EH (cell line): ENCODE measurements around the gene TOMM20.
"Not testable (repeated sequence)": the region's sequence is repeated elsewhere in the genome, so short reads cannot be mapped to it uniquely, and the experiment has no call there.

Experiments
- DNase-seq: peaks from one replicate; pipeline ENCODE4 v3.0.0-alpha.2; 2015; ENCODE audit warnings: low read depth

TOMM20 gene

DNA sequence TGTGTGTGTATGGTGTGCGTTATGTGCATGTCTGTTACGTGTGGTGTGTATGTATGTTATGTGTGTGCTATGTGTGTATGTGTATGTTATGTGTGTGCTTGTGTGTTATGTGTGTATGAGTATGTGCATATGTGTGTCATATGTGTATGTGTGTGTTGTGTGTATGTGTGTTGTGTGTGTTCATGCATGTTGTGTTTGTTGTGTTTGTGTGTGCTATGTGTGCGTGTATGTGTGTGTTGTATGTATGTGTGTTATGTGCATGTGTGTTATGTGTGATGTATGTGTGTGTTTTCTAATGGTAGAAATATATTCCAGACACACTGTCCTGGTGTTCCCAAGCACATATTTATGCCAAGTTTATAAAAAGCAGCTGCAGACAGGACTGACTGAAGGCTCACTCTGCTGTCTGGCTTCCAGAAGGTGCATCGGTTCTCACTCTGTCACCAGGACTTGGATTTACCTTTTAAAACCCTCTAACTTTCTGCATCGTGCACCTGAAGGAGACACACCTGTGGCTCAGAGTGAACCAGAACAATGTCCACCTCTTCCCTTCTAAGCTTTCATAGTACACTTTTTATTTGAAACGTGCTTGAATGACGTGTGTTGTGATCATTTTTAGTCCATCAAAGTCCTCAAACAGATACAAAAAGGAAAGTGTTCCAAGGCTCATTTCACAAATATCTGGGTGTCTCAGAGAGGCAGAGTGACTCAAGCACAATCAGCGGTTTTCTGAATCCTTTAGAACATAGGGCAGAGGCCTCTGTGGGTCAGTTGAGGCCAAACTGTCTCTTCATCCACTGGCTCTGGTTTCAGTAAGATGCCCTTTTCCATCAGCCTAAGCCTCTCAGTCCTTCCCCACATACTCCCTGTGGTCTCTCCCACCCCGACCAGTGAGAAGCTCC lies 49.9 kb downstream of the TOMM20 start:
- peak; percentile 38 for DNase-seq

- no peak for DNase-seq
Observed at GRCh38 chr1:235077571-235078479, 50.8 kb downstream of the TOMM20 start.

GRCh38 chr1:235077163-235077540 lies 51.5 kb downstream of the TOMM20 start:
- DNase-seq: no peak

GRCh38 chr1:235076504-235077162 lies 52.0 kb downstream of the TOMM20 start:
- no peak for DNase-seq

DNA sequence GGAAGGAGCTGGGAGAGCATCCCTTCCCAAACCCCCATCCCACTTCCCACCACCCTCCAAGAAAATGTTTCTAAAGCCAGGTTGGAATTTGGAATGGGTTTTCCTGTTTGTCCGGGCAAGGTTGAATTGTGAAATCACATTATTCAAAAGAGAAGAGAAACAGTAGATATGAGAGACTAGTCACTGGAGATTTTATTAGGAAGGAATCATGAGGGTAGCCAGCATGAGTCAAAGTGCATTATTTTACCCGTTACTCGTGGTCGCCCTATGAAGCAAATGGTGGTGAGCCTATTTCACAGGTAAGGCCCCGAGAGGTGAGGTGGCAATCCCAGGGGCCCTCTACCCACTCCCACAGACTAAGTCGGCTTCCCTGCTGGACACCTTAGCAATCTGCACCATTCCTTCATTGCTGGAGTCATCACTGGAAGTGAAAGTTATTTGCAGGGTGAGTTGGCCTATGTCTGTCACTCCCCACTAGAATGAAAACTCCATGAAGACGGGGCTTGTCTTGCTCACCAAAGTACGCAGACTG lies 52.8 kb downstream of the TOMM20 start:
- DNase-seq: peak; percentile 62

- peak; percentile 94 for DNase-seq
Observed at GRCh38 chr1:235075048-235075776, 53.4 kb downstream of the TOMM20 start.

DNA sequence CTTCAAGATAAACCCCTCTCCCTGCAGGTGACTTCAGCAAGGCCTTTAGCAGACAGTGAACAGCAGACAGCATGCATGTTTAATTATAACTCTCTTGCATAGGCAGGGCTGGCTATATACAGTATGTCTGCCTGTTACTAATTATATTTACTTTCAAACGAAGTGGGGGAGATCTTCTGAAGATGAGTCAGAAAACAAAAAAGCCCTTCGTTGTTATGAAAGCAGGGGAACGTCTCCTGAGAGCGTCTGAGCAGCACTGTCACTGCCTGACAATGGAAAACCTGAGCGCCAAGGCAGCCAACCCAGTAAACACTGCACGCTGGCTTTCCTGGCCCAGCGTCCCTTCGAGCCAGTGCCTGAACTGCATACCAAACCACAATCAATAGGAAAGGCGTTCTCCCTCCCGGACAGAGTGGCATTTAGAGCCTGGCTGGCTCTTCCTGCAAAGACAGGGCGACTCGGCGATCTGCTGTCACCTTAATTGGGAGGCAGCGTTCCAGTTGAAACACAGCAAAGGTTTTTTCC lies 54.1 kb downstream of the TOMM20 start:
- DNase-seq: peak; percentile 92

- DNase-seq: no peak
Observed at GRCh38 chr1:235073968-235074522, 54.6 kb downstream of the TOMM20 start.

DNA sequence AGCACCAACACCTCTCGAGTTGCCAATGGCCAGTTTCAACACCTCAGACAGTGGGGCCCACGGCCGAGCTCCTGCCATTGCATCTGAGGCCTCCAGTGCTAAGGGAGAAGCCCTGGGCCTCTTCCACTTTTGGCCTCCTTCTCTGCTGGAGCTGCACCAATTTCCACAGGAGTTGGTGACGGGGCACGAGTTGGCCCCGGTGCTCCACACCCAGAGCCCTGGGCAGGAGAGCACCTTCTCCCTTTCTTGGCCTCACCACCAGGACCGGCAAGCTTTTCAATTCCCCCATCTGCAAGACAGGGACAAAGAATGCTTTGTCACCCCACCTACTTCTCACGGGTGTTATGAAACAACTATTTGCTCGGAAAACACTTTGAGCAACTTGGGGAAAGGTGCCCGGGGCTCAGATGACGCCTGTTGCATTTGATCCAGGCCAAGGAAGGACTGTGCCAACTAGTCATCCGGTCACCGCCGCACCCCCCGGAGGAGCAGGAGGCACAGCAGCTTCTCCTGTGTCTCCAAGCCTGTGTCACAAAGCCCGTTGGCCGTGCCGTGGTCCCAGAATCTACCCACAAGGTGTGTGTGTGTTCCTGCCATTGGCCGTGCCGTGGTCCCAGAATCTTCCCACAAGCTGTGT lies 55.2 kb downstream of the TOMM20 start:
- DNase-seq: no peak

GRCh38 chr1:235072577-235072976 lies 56.1 kb downstream of the TOMM20 start:
- not testable (repeated sequence) for DNase-seq

DNA sequence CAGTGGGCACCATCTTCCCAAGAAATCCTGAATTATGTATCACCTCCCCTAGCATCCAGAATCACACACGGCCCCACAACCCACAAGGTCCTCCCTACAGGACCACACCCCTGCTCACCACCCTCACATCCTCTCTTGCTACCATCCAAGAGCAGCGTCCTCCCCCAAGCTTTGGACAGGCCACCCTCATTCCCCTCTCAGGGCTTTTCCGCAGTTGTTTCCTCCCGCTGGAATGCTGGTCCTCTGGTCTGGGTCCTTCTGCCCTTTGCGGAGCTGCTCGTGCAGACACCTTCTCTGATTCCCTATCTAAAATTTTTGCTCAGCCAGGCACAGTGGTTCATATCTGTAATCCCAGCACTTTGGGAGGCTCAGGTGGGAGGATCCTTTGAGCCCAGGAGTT lies 56.5 kb downstream of the TOMM20 start:
- DNase-seq: no peak

DNA sequence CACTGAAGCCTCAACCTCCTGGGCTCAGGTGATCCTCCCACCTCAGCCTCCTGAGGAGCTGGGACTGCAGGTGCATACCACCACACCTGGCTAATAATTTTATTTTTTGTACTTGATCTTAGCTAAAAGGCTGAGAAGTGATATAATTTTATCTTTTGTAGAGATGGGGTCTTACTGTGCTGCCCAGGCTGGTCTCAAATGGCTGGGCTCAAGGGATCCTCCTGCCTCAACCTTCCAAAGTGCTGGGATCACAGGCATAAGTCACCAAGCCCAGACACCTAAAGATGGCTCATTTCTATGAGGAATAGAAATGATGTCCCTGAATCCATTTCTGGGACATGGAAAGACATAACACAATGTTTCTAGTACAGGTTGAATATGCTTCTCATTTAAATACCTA lies 57.8 kb downstream of the TOMM20 start:
- DNase-seq: no peak

GRCh38 chr1:235069577-235070563 lies 58.8 kb downstream of the TOMM20 start:
- DNase-seq: peak; percentile 87

DNA sequence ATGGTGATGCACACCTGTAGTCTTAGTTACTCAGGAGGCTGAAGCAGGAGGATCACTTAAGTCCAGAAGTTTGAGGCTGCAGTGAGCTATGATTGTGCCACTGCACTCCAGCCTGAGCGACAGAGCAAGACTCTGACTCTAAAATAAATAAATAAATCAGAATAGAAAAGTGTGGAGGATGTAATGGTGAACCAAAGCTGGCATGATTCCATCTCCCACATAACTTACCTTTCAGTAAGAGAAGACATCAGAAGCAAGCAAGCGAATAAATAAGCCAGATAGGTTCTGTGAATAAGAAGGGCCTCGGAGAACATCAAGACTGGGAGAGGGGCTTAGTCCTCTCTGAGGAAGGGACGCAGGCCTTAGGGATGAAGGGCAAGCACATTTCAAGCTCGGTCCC lies 59.5 kb downstream of the TOMM20 start:
- no peak for DNase-seq

DNA sequence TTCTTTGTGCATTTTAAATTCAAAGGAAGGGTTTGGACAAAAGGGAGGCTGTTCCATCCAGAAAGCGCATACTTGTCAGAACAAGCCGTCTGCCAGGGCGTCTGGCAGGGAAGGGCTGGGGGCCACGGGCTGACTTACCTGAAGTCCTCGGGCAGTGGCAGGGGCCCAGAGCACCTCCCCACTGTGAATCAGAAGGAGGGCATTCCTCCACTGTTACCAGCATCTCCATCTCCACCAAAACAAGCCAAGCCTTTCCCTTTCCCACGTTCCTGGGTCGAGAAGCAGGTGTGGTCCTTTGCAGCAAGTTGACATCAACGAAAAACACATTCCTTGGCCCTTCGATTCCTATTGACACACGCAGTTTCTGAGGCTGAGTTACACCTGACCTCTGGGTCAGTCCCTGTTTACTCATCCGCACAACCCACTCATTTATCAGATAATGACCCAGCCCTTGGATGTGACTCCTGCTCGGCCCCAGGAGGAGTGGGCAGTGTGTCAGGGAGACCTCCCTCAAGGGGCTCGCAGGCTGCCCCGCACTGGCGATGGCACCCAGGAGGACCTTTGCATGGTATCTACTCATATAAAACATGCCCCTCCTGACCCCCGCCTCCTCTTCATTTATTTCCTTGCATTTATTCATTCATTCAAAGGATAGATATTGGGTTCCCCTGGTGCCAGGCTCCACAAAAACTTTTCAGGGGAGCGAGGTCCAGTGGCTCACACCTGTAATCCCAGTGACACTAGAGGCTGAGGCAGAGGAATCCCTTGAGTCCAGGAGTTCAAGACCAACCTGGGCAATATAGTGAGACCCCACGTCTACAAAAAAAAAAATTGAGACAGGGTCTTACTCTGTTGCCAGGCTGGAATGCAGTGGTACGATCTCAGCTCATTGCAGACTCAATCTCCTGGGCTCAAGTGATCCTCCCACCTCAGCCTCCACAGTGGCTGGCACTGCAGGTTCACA lies 60.2 kb downstream of the TOMM20 start:
- peak; percentile 50 for DNase-seq

DNA sequence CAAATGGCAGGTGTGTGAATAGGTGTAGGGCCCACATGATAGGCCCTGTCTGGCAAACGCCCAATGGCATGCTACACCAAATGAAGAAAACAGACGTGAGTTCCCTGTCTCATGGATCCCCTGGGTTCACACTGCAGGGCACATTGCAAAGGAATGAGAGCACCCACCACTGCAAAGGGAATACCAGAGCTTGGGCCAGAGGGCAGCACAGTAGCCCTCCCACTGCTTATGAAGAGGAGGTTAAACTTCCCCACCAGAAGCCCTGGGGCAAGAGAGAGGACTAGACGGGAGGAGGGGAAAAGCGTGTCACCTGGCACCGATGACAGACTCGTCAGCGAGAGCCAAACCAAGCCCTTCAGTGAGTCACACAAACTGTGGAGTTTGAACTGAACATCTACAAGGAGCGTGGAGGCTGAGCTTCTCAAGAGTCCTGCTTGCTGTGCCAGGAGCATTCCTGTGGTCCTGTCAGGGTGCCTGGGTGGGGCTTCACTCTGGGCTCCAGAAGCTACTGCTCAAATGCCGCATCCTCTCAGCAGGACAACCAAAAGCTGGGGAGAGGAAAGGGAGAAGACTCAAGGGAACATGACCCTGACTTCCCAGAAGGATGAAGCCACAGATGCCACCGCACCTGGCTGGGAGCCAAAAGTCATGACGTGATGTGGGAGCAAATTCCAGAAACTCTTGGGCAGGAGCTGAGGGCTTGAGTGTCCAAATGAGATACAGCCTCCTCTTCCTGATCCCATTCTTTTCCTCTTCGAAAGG lies 61.1 kb downstream of the TOMM20 start:
- DNase-seq: peak; percentile 100
